Measurements from ENCODE around the gene CRYGS.
A peak's percentile ranks its signal among the peaks of the same experiment; 100 is the strongest.

Gene CRYGS

DNA sequence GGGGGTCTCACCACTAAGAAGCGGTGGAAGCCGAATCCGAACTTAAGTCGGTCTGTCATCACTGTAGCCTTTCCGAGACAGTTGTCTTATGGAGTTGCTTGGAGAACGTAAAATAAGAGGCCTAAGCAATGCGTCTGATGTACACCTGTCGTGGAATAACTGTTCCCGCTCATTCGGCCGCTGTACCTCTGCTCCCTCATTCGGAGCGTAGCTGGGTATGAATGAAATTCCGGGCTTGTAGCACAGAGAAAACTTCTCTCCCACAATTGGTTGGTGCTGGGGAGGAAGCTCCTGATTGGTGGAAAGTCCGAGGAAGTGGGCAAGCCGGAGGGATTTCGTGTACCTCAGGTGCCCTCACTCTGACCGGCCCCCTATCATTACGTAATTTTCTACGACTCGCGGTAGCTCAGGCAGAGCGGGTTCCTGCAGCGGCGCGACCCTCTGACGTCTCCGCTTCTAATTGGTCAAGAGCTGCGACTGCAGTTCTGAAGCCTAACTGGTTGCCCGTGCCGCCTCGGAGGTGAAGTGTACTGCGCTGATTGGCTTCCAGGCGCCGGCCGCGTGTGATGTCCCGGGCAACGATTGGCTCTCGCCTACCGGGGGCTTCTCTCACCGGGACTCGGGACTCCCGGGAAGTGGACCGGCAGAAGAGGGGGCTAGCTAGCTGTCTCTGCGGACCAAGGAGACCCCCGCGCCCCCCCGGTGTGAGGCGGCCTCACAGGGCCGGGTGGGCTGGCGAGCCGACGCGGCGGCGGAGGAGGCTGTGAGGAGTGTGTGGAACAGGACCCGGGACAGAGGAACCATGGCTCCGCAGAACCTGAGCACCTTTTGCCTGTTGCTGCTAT is 26.1 kb upstream of the CRYGS start, which contains the start of gene DNAJB11 (continued):
- no peak for TF ChIP-seq HOXD13 (CRISPR knock-in tag; IDR thresholded peaks at IDR 0.05; ENCODE audit: borderline replicate concordance)
- no peak for TF ChIP-seq YY2 (tag by site-specific recombination; IDR thresholded peaks at IDR 0.05)
- TF ChIP-seq ZBTB6 (tag by site-specific recombination; IDR thresholded peaks at IDR 0.05) = no peak
- TF ChIP-seq ZNF138 (tag by site-specific recombination; IDR thresholded peaks at IDR 0.05; ENCODE audit: borderline replicate concordance) = no peak
- TF ChIP-seq ZNF791 (tag by site-specific recombination; IDR thresholded peaks at IDR 0.05) = no peak
- TF ChIP-seq ZNF629 (tag by site-specific recombination; IDR thresholded peaks at IDR 0.05) = peak; percentile 97
- TF ChIP-seq ZNF549 (tag by site-specific recombination; IDR thresholded peaks at IDR 0.05) = no peak
- no peak for TF ChIP-seq ZNF157 (tag by site-specific recombination; IDR thresholded peaks at IDR 0.05)
- TF ChIP-seq ZNF175 (tag by site-specific recombination; IDR thresholded peaks at IDR 0.05) = no peak
- TF ChIP-seq ZNF555 (tag by site-specific recombination; conservative IDR thresholded peaks at IDR 0.05) = no peak
- no peak for TF ChIP-seq ZNF221 (tag by site-specific recombination; IDR thresholded peaks at IDR 0.05; ENCODE audit: borderline replicate concordance)
- TF ChIP-seq ZBTB49 (tag by site-specific recombination; IDR thresholded peaks at IDR 0.05; ENCODE audit: low read depth) = no peak
- no peak for TF ChIP-seq SETDB1 (IDR thresholded peaks at IDR 0.05; ENCODE audit: insufficient read length, low read length)
- no peak for TF ChIP-seq WT1 (tag by site-specific recombination; IDR thresholded peaks at IDR 0.05)
- TF ChIP-seq ZNF596 (tag by site-specific recombination; IDR thresholded peaks at IDR 0.05) = no peak
- TF ChIP-seq GLIS2 (tag by site-specific recombination; IDR thresholded peaks at IDR 0.05) = peak; percentile 83
- no peak for TF ChIP-seq SALL2 (tag by site-specific recombination; IDR thresholded peaks at IDR 0.05; ENCODE audit: borderline replicate concordance)
- no peak for TF ChIP-seq KLF8 (tag by site-specific recombination; IDR thresholded peaks at IDR 0.05)
- TF ChIP-seq ZNF843 (tag by site-specific recombination; IDR thresholded peaks at IDR 0.05) = no peak
- TF ChIP-seq, protein P1, sequence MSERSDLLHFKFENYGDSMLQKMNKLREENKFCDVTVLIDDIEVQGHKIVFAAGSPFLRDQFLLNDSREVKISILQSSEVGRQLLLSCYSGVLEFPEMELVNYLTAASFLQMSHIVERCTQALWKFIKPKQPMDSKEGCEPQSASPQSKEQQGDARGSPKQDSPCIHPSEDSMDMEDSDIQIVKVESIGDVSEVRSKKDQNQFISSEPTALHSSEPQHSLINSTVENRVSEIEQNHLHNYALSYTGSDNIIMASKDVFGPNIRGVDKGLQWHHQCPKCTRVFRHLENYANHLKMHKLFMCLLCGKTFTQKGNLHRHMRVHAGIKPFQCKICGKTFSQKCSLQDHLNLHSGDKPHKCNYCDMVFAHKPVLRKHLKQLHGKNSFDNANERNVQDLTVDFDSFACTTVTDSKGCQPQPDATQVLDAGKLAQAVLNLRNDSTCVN (tag by site-specific recombination; optimal IDR thresholded peaks at IDR 0.05) = peak; percentile 24
- TF ChIP-seq KLF1 (tag by site-specific recombination; IDR thresholded peaks at IDR 0.05) = no peak
- TF ChIP-seq ZNF132 (tag by site-specific recombination; IDR thresholded peaks at IDR 0.05; ENCODE audit: borderline replicate concordance) = no peak
- no peak for TF ChIP-seq ZNF658 (tag by site-specific recombination; IDR thresholded peaks at IDR 0.05)
- TF ChIP-seq EGR2 (tag by site-specific recombination; IDR thresholded peaks at IDR 0.05; ENCODE audit: low read depth) = no peak
- no peak for TF ChIP-seq ZNF48 (tag by site-specific recombination; IDR thresholded peaks at IDR 0.05)
- TF ChIP-seq ZNF10 (tag by site-specific recombination; IDR thresholded peaks at IDR 0.05) = no peak
- TF ChIP-seq ZNF335 (tag by site-specific recombination; conservative IDR thresholded peaks at IDR 0.05) = peak; percentile 84
- no peak for TF ChIP-seq ZNF513 (tag by site-specific recombination; IDR thresholded peaks at IDR 0.05)
- no peak for TF ChIP-seq ZNF280D (tag by site-specific recombination; IDR thresholded peaks at IDR 0.05)
- TF ChIP-seq ZEB2 (tag by site-specific recombination; IDR thresholded peaks at IDR 0.05) = peak; percentile 70
- TF ChIP-seq ZNF426 (tag by site-specific recombination; IDR thresholded peaks at IDR 0.05) = no peak
